Stimulated activated CD8-positive, alpha-beta memory T cell treated with anti-CD3 and anti-CD28 coated beads, Interleukin-7, amount 100 ng/mL, for 4 hours (primary cell): ENCODE results near the gene PRRT4.
A peak's percentile ranks its signal among the peaks of the same experiment; 100 is the strongest.

Experiments used
- DNase-seq, 2 donors: peaks; one replicate each; pipeline ENCODE4 v3.0.0-alpha.2; 2020; ENCODE audit warnings: low read depth in 2 of 2

PRRT4 gene

DNA sequence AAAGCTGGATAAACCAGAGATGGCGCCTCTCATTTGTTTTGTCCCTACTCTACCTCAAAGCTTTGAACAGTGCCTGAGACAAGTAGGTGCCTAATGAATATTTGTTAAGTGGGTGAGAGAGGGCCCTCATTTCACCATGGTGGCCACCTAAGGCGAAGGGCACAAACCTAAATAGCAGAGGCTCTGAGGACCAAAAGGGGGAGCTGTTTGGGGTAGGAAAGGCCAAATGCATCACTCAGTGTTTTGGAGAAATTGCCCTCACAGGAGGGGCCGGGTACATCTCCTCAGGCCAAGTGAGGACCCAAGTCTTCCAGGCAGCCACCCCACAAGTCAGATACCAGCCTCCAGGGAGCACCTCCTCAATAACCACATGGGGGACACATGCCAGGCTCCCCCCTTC is 34.3 kb upstream of the PRRT4 start:
- DNase-seq = no peak

DNA sequence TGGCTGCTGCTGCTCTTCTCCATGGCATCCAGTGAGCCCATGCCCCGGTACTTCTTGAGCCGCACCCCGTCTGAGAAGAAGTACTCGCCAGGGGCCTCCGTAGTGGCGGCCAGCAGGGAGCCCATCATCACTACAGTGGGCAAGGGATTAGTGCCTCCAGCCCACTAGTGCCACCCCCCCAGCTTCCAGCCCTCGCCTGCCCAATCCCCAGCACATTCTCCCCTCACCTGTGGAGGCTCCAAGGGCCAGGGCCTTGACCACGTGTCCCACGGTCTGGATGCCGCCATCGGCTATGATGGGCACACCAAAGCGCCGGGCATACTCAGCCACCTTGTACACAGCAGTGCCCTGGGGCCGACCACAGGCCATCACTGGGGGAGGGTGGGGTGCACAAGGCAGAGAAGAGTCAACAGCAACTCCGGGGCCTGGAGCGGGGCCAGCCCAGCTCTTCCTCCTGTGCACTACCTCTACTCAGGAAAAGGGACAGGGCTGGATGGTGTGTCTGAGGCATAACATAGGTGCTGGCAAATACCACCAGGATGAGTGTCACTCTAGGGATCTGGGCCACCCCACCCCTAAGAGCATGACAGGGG is 33.5 kb upstream of the PRRT4 start:
- DNase-seq = no peak

DNA sequence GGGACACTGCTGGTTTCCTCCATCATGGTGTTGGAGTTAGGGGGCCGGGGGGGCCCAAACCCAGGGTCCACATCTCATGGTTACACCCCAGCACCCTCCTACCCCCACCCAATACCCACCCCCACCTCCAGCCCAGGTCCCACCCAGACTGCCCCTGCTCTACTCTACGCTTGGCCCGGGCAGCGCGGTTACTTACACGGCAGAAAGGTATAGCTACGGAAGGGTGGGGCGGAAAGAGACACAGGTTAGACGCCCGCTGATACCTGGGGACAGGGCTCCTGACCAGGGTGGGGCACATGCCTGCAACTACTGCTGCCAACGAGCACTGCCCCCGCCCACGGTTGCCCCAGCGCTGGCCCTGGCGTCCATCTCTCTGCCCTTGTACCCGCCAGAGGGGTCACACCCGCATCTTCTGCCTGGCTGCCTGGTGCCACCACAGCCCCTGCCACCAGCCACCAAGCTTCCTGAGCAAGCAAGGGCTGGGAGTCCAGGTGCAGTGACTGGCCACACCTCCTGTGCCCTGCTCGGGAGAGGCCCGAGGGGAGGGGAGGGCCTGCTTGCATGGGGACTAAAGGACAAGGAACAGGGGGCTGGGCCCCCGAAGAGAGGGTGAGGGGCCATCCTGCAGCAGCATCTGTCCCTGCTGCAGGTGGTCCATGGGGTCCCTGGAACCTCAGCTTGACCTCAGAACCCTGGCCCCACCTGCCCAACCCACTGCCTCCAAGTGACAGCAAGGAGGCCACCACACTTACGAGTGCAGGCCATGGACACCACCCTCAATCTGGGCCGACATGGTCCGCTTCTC is 32.2 kb upstream of the PRRT4 start:
- DNase-seq = no peak

DNA sequence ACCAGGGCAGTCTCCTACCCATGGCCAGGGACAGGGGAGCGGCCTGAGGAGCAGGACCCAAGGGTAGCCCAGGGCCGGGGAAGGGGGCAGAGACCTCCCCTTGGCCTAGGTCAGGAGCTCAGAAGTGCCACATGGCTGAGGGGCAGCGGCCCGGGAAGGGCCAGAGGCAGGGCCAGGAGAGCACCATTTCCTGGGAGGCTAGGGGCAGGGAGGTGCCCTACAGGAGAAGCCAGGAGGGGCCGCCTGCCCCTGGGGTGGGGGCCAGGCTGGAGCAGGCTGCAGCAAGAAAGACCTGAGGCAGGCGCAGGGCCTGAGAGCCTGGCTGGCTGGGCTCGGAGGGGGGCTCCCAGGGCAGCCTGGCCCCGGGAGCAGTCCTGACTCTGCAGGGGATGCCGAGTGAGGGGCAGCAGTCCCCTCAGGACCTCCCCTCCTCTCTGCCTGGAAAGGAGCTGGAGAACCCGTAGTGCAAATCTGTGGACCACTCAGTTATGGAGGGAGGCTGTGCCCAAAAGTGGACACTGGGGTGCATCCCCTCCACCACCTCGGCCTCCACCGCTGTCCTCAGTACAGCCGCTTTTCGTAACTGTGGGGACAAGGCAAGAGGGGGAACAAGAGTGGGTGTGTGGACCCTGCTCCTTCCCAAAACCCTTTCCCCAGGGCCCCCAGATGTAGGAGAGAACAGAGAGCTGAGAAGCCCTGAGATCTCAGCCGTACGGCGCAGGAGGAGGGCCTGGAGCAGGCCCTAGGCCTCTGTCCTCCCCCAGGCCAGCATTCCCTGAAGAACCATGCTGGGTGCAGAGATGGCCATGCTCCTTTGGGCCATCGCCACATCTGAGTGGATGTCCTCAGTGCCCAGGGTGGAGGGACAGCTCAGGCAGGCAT is 31.2 kb upstream of the PRRT4 start:
- DNase-seq = no peak

DNA sequence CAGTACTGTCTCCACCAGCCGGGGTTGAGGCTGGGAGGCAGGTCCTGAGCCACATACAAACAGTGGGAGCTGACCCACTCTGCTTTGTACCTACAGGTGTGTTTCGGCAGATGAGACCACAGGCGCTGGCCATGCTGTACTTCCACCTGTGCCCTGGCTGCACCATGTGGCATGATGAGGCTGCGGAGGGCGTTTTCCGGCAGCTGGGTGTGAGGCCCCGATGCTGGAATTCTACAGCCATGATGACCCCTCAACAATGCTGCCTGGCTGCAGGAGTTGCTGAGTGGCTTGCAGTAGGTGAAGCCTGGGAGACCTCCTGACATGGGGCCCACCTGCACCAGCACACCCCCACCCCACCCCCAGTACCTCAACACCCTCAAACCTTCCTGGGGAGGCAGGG is 30.3 kb upstream of the PRRT4 start:
- no peak for DNase-seq

DNA sequence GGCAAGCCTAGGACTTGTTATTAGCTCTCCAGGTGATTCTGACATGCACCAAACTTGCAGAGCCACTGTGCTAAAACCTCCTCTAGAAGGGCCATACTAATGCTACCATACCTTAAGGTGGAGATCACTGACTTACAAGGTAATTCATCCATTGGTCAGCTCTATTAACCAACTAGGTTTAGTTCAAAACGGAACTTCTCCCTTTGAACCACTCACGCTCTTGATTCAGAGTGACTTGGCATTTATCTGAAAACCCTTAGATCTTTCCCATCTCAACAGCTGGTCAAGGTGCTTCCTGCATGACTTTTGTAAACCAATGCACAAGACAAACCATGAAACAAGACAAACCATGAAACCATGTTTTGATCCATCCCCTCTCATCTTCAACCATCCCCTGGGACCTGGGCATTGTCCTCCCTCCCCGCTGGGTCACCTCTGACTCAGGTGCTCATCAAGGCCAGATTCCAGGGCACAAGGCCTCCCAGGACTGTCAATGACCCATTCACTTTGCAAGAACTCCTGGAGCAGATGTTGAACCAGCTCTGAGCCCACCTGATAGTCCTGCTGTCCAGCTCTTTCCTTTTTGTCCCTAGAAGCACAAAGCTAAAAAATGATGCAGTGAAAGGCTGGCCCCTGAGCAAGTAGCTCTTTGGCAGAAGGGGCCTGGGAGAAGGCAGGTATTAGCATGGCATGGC is 29.5 kb upstream of the PRRT4 start:
- no peak for DNase-seq

DNA sequence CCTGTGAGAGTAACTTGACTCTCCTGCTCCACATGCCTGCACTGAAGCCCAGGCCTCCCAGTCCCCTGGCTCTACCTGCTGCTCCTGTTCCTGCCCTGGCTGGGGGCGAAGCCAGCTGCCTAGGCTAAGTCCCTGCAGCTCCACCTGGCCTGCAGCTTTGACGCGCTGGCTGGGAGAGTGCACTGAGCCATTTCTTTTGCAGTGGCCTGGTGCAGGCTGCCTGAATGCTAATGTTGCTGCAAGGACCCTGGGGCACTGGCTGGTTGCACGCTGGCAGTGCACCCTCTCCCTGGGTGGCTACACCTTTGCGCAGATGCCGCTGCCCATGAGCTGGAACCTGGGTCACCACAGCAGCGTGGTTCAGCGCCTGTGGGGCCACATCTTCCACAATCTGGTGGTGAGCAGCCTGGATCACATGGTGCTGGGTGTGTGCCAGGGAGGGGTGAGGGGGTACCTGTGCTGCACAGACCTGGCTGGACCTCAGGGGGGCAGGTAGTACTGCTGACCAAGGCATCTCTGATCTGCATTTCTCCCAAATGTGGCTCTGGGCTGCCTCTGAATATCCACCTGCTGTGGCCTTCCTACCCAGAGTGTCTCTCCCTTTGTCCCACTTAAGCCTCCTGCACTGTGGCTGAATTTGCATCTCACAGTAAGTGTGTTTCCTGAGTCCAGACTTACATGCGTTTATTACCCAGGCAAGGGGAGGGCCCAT is 28.3 kb upstream of the PRRT4 start:
- DNase-seq = no peak

DNA sequence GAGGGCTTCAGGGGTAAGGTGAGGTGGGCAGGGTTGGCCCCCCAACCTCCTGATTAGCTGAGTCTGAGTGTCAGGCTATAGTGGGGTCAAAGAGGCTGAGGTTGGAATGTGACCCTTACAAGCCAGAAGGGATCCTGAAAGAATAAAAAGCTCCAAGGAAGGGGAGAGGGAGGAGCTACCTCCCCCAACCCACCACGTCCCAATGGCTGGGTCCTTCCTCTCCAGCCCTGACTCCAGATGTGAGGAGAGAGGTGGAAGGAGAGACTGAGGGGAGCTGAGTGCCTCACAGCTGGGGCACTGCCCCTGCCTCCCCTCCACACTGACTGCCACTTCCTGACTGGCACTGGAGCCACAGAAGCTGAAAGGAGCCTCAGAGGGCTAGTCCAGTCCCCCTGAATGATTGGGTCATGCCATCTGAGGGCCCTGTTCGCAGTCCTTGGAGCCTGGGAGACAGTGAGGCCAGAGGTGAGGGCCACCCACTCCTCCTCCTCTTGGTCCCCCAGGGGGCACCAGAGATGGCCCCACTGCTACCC is 27.7 kb upstream of the PRRT4 start:
- no peak for DNase-seq

DNA sequence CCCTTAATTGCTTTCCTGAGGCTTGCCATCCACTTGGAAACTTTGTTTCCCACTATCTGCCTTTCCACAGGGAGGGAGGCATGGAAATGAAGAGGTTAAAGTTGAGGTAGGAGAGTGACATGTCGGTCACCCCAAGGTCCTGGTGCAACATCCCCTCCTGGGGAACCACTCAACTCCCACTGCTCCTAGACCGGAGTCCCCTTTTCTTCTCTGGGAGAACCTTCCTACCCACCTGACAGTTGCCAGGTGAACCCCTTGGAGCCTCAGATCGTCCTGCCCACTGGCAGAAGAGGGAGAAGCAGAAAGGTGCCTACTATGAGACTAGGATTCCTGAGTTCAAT is 26.6 kb upstream of the PRRT4 start:
- DNase-seq = no peak

DNA sequence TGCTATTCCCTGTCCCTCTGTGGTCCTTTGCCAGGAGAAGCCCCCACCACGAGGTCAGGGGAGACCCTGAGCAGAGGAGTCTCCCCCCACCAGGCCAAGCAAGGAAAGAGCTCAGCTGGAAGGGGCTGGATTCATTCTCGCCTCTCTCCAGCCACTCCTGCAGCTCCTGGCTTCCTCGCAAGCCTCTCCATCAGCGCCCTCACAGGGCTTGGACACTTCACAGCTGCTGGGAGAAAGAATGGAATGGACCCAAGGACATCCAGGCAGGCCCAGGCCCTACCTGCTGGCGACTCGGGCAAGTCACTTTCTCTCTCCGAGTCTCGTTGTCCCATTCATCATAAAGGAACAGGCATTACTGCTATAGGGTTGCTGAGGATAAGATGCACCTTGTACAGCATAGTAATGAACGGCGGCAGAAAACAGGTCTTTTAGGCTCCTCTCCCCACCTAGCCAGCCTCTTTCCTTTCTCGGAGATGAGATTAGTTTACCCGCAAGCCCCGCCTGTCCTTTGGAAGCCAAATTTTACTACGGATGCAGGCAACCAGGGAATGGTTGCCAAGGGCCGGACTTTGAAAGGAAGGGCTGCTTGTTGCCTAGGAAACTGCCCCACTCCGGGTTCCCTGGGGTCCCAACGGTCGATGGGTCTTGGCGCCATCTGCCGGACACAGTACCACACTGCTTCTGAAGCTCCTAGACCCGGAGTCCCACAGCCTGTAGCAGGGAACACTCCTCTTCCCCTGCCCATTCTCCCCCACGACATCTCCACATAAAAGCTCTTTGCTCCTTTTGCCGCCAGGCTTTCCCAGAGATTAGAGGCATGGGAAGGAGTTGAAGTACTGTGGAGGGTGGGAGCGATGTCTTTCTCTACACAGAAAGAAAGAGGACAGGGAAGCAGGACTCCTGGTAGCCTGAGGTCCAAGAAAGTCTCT is 26.0 kb upstream of the PRRT4 start:
- peak; percentile 43 to 45 for DNase-seq

DNA sequence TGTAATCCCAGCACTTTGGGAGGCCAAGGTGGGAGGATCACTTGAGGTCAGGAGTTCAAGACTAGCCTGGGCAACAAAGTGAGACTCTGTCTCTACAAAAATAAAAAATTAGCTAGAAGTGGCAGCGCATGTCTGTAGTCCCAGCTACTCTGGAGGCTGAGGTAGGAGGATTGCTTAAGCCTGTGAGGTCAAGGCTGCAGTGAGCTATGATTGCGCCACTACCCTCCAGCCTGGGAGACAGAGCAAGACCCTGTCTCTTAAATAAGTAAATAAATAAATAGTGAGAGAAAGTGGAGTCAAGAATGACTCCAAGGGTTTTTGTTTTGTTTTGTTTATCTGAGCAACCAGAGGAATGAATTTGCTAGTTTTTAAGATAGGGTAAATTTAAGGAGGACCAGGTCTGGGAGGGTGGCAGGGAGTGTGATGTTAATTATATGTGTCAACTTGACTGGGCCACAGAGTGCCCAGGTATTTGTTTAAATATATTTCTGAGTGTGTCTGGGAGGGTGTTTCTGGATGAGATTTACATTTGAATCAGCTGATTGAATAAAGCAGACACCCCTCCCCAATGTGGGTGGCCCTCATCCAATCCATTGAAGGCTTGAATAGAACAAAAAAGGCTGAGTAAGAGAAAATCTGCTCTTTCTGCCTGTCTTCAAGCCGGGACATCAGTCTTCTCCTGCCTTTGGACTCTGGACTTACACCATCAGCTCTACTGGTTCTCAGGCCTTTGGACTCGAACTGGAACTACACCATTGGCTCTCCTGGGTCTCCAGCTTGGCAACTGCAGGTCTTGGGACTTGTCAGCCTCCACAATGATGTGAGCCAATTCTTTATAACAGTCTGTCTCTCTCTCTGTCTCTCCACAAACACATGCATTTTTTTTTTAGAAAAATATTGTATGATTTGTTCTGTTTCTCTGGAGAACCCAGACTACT is 24.8 kb upstream of the PRRT4 start:
- no peak for DNase-seq

DNA sequence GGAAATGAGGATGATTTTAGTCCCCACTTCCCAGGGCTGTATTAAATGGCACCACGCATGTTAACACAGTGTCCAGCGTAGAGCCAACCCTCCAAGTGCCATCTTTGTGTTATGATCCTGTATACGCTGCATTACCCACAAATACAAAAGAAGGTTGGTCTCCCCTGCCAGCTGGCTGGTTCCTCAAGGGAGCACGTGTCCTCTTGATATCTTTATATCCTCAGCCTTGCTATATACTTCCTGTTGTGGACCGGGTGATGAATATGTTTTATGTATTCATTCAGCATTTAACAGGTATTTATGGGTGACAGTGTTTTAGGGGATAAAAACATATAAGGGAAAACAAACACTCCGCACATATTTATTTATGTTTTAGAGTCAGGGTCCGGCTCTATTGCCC is 23.2 kb upstream of the PRRT4 start:
- no peak for DNase-seq

DNA sequence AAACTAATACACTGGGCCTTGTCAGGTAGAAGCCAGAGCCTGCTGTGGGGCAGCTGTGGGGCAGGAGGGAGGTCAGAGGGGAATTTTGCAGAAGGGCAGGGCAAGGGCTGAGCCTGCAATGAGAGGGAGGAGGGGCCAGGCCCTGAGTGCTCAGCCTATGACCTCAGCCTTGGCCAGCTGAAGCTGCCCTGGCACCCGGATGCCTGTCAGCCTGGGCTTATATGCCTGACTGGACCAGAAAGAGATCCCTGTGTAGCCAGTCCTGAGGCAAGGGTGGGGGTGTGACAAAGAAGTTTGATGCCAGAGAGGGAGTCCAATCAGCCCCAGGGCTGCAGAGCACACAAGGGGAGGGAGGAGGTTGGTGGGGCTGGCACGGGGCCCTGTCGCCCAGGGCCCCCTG is 22.3 kb upstream of the PRRT4 start:
- no peak for DNase-seq

DNA sequence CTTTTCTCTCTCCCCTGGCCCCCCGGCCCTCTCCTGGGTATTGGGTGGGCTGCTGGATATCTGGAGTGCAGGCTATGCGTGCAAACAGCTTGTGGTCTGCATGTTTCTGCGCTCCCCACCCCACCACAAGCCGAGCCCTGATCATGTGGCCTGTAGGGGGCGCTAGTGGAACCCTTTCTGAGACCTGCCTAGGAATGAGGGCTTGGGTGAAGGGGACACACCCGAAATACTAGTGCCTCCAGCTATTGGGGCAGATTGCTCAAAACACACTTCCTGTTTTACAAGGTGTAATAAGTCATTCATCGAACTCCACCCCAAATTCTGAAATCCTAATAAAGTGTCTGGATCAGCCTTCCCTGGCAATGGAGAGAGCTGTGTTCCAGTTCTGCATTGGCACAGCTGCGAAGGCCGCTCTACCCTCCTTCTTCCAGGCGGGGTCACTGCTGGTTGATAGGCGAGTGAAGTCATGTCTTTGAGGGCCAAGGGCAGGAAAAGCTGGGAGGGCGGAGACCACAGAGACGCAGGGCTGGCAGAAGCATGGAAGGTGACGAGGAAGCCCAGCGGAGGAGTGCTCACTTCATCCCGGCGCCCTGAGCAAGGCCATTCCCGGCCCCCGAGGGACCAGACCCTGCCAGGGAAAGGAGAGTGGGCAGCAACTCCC is 19.8 kb upstream of the PRRT4 start:
- no peak for DNase-seq

DNA sequence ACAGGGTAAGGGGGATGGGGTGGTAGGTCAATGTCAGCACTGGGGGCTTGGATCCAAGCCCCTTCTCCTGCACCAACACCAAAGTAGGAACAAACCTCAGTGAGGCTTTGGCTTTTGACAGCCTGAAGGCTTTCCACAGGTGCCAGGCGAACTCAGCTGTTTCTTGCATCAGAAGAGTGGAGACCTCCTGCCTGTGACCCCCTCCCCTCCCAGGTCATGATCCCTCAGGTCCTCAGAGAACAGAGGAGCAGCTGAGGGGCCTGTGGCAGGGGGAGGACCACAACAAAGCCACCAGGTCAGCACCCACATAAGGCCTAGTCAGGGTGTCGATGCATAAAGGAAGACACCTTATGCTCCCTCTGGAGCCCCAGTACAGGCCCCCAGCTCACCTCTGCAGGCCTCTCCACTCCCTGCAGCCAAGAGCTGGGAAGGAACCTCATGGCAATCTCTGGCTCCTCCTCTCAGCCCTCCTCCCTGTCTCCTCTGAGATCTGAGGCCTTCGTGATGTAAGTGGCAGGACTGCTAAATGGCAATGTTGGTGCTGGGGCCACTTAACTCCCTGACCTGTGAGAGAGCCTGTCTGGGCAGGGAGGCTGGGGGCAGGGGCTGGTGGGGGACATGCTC is 19.1 kb upstream of the PRRT4 start:
- DNase-seq = no peak

DNA sequence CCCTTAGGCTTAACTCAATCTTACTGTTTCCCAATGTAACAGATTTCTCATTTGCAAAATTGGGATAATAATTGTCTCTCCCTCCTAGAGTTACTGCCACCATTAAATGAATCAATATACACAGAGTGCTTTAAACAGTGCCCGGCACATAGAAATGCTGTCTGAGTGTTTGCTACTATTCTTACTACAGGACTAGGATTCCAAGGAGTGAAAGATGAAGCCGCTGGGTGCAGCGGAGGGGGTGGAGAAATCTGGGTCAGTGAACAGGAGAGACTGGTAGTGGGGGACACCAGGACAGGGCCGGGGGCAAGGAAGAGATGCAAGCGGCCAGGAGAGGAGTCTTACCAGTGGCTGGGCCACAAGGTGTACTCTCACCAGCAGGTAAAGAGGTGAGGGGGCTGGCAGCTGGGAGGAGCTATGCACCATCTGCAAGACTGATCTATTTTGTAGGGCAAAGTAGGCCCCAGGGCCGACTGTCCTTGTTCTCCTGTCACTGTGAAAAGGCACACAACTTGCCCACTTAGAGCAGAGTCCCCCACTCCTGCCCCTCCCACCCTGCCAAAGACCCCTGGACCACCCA is 18.5 kb upstream of the PRRT4 start:
- DNase-seq = no peak

DNA sequence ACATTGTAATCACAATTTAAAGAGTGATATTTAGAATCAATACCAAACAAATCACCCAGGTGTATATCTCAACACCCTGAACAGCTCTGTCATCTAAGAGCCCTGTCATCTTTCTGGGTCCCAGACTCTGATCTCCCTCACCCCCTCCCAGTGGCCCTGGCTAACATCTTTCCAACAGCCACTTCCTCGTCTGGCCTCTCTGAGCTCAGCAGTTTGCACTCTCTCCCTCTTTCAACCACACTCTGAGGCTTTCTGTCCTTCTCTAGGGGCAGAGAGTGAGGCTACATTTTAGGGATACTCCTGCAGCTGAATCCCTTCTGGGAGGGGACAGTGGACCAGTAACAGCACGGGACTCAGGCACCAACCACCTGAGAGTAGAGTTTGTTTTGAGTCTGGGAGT is 17.1 kb upstream of the PRRT4 start:
- DNase-seq = no peak

DNA sequence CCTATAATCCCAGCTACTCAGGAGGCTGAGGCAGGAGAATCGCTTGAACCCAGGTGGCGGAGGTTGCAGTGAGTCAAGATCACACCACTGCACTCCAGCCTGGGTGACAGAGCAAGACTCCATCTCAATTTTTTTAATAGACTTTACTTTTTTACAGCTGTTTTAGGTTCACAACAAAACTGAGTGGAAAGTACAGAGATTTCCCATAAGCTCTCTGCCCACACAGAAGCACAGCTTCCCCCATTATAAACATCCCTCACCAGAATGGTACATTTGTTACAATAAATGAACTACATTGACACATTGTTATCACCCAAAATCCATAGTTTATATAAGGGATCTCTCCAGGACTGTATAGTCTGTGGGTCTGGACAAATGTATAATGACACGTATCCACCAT is 14.6 kb upstream of the PRRT4 start:
- DNase-seq = no peak
